ENCODE data around the gene CRMP1. TPM values are rescaled to one million over a fixed set of nuclear protein-coding genes. Genes with fewer than 3 reads are reported as not detected.
A peak's percentile ranks its signal among the peaks of the same experiment; 100 is the strongest.

Gene CRMP1
- total RNA-seq, 2 donors from 2014 or later: 1.3 to 1.6 TPM

GRCh38 chr4:5845035-5845905 lies 47.6 kb downstream of the CRMP1 start:
- DNase-seq (no peak), ATAC-seq (no peak)
- 52 to 59% methylated on average over 7 to 13 of the region's 13 CpGs for WGBS, 2 donors
- intact Hi-C loops (cut with DNase I): no loop called here
- H3K4me3 ChIP-seq: no peak overlapping the region
- no peaks in the 10 kb centered on the region for H3K27me3 ChIP-seq
- no peaks in the 10 kb centered on the region for H3K36me3 ChIP-seq (replicated peaks in 1 of 2; ENCODE audit: insufficient read depth in 1 of 2, low read depth in 2 of 2)
- H3K9me3 ChIP-seq: no peaks in the 10 kb centered on the region
- TF ChIP-seq POLR2A (IDR thresholded peaks at IDR 0.05): no peak
- TF ChIP-seq, protein P1, sequence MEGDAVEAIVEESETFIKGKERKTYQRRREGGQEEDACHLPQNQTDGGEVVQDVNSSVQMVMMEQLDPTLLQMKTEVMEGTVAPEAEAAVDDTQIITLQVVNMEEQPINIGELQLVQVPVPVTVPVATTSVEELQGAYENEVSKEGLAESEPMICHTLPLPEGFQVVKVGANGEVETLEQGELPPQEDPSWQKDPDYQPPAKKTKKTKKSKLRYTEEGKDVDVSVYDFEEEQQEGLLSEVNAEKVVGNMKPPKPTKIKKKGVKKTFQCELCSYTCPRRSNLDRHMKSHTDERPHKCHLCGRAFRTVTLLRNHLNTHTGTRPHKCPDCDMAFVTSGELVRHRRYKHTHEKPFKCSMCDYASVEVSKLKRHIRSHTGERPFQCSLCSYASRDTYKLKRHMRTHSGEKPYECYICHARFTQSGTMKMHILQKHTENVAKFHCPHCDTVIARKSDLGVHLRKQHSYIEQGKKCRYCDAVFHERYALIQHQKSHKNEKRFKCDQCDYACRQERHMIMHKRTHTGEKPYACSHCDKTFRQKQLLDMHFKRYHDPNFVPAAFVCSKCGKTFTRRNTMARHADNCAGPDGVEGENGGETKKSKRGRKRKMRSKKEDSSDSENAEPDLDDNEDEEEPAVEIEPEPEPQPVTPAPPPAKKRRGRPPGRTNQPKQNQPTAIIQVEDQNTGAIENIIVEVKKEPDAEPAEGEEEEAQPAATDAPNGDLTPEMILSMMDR (IDR thresholded peaks at IDR 0.05): no peak
- no peak overlapping the region for H3K27ac ChIP-seq
- no peaks in the 10 kb centered on the region for H3K4me1 ChIP-seq

- no peak overlapping the region for H3K4me3 ChIP-seq
- no peaks in the 10 kb centered on the region for H3K4me1 ChIP-seq
- no peak overlapping the region for H3K27ac ChIP-seq
- no peaks in the 10 kb centered on the region for H3K9me3 ChIP-seq
- intact Hi-C loops (cut with DNase I): no loop called here
- DNase-seq: no peak
- H3K27me3 ChIP-seq: no peaks in the 10 kb centered on the region
- H3K36me3 ChIP-seq (replicated peaks in 1 of 2; ENCODE audit: insufficient read depth in 1 of 2, low read depth in 2 of 2): no peaks in the 10 kb centered on the region
- no peak for ATAC-seq
- 61 to 63% methylated on average over 18 of the region's 18 CpGs for WGBS, 2 donors
- TF ChIP-seq, protein P1 (IDR thresholded peaks at IDR 0.05): no peak
- TF ChIP-seq POLR2A (IDR thresholded peaks at IDR 0.05): no peak
Measured at GRCh38 chr4:5843573-5844530, 49.0 kb downstream of the CRMP1 start.

DNA sequence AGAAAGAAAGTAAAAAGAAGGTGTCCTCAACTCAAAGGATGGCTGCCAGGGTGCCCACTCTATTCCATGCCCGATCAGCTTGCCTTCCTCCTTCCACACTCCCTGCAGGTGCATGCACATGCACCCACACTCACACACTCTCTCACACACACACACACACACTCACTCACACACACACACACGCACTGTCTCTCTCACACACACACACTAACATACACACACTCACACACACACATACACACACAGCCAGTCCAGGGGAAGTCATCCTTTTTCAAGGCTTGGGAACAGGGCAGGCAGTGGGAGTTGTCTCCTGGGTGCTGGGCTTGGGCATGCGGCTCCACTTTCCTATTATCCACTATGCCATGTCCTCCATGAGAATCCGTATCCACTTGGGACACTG lies 50.4 kb downstream of the CRMP1 start:
- H3K27me3 ChIP-seq: no peaks in the 10 kb centered on the region
- H3K4me3 ChIP-seq: no peak overlapping the region
- H3K9me3 ChIP-seq: no peaks in the 10 kb centered on the region
- no peak overlapping the region for H3K27ac ChIP-seq
- TF ChIP-seq, protein P1 (IDR thresholded peaks at IDR 0.05): no peak
- TF ChIP-seq POLR2A (IDR thresholded peaks at IDR 0.05): no peak
- no peaks in the 10 kb centered on the region for H3K36me3 ChIP-seq (replicated peaks in 1 of 2; ENCODE audit: insufficient read depth in 1 of 2, low read depth in 2 of 2)
- intact Hi-C loops (cut with DNase I): no loop called here
- WGBS, 2 donors: 64 to 79% methylated on average over 4 of the region's 4 CpGs
- ATAC-seq (no peak), DNase-seq (no peak)
- H3K4me1 ChIP-seq: no peaks in the 10 kb centered on the region

GRCh38 chr4:5839751-5840674 lies 52.9 kb downstream of the CRMP1 start:
- WGBS, 2 donors: 67 to 75% methylated on average over 19 to 29 of the region's 30 CpGs
- Histone ChIP-seq H3K27ac (no peak overlapping the region), H3K9me3 (no peaks in the 10 kb centered on the region), H3K4me1 (no peaks in the 10 kb centered on the region), H3K36me3 (replicated peaks in 1 of 2; ENCODE audit: insufficient read depth in 1 of 2, low read depth in 2 of 2) (no peaks in the 10 kb centered on the region), H3K4me3 (no peak overlapping the region), H3K27me3 (no peaks in the 10 kb centered on the region)
- intact Hi-C loops (cut with DNase I): no loop called here
- peak in 2 of 4 donors; percentile 17 to 24 for DNase-seq
- TF ChIP-seq POLR2A (IDR thresholded peaks at IDR 0.05): no peak
- TF ChIP-seq, protein P1 (IDR thresholded peaks at IDR 0.05): no peak
- ATAC-seq: peak; percentile 58

All from body of pancreas (tissue), 4 donors.